Measurements from ENCODE around the gene OLFML1. TPM values are rescaled to one million over a fixed set of nuclear protein-coding genes. Genes with fewer than 3 reads are reported as not detected.

Gene OLFML1
- polyA plus RNA-seq, 1 donor from 2014 or later, result not detected

- Histone ChIP-seq H3K27ac (ENCODE audit: low read length) (no peak overlapping the region), H2AFZ (ENCODE audit: low read depth, low read length) (no peak overlapping the region), H3K4me3 (ENCODE audit: low read length) (no peak overlapping the region), H3K4me2 (ENCODE audit: low read length) (no peak overlapping the region), H3K27me3 (ENCODE audit: insufficient read depth, low read depth, low read length) (no peaks in the 10 kb centered on the region), H3F3A (ENCODE audit: insufficient read depth, low read length, poor library complexity, severe bottlenecking) (no peaks in the 10 kb centered on the region), H3K9ac (ENCODE audit: low read length) (no peak overlapping the region), H3K79me2 (replicated peaks; ENCODE audit: insufficient read depth, low read length) (no peaks in the 10 kb centered on the region), H3K9me3 (ENCODE audit: low read length) (no peaks in the 10 kb centered on the region), H4K20me1 (ENCODE audit: insufficient read depth) (no peaks in the 10 kb centered on the region), H3K36me3 (ENCODE audit: insufficient read depth, low read length) (no peaks in the 10 kb centered on the region), H3K9me2 (ENCODE audit: insufficient read depth, low read length) (no peaks in the 10 kb centered on the region)
- TF ChIP-seq RAD21 (conservative IDR thresholded peaks at IDR 0.05) (no peak), SMC3 (conservative IDR thresholded peaks at IDR 0.05; ENCODE audit: poor library complexity) (no peak), EP300 (conservative IDR thresholded peaks at IDR 0.05; ENCODE audit: poor library complexity, severe bottlenecking) (no peak), CTCF (IDR thresholded peaks at IDR 0.05; ENCODE audit: poor library complexity, severe bottlenecking) (no peak)
- TF ChIP-seq, protein P1, sequence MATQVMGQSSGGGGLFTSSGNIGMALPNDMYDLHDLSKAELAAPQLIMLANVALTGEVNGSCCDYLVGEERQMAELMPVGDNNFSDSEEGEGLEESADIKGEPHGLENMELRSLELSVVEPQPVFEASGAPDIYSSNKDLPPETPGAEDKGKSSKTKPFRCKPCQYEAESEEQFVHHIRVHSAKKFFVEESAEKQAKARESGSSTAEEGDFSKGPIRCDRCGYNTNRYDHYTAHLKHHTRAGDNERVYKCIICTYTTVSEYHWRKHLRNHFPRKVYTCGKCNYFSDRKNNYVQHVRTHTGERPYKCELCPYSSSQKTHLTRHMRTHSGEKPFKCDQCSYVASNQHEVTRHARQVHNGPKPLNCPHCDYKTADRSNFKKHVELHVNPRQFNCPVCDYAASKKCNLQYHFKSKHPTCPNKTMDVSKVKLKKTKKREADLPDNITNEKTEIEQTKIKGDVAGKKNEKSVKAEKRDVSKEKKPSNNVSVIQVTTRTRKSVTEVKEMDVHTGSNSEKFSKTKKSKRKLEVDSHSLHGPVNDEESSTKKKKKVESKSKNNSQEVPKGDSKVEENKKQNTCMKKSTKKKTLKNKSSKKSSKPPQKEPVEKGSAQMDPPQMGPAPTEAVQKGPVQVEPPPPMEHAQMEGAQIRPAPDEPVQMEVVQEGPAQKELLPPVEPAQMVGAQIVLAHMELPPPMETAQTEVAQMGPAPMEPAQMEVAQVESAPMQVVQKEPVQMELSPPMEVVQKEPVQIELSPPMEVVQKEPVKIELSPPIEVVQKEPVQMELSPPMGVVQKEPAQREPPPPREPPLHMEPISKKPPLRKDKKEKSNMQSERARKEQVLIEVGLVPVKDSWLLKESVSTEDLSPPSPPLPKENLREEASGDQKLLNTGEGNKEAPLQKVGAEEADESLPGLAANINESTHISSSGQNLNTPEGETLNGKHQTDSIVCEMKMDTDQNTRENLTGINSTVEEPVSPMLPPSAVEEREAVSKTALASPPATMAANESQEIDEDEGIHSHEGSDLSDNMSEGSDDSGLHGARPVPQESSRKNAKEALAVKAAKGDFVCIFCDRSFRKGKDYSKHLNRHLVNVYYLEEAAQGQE (IDR thresholded peaks at IDR 0.05; ENCODE audit: borderline replicate concordance), result no peak
These were observed 12.9 kb downstream of the OLFML1 start for GRCh38 chr11:7498193-7498592.

DNA sequence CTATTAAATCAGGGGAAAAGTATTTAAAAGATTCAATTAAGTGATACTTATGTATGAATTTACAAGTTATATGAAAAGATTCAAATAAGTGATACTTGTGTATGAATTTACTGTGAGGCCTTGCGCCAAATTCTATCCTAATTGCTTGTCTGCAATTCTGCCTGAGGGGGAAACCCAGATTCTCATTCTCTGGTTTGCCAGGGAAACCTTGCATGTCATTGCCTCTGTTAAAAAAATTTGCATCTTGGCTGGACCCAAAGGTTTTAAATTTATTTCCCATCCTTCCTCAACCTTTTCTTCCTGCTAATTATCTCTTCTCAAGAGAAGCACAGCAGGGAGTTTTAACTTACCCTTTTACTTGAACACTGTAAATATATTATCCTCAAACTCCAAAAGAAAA is 13.8 kb downstream of the OLFML1 start:
- H2AFZ ChIP-seq (ENCODE audit: low read depth, low read length), result no peak overlapping the region
- no peak for TF ChIP-seq MXI1 (conservative IDR thresholded peaks at IDR 0.05; ENCODE audit: poor library complexity, severe bottlenecking)
- TF ChIP-seq, protein P1 (IDR thresholded peaks at IDR 0.05; ENCODE audit: borderline replicate concordance), result no peak
- TF ChIP-seq CTCF (IDR thresholded peaks at IDR 0.05; ENCODE audit: poor library complexity, severe bottlenecking), result no peak
- TF ChIP-seq POLR2AphosphoS5 (IDR thresholded peaks at IDR 0.05), result no peak
- no peak for TF ChIP-seq RAD21 (conservative IDR thresholded peaks at IDR 0.05)
- no peak for TF ChIP-seq EP300 (conservative IDR thresholded peaks at IDR 0.05; ENCODE audit: poor library complexity, severe bottlenecking)
- no peak for TF ChIP-seq TAF1 (IDR thresholded peaks at IDR 0.05; ENCODE audit: low read depth)
- TF ChIP-seq SMC3 (conservative IDR thresholded peaks at IDR 0.05; ENCODE audit: poor library complexity), result no peak
- TF ChIP-seq EZH2 (IDR thresholded peaks at IDR 0.05; ENCODE audit: borderline replicate concordance, insufficient read depth, low read length, poor library complexity, severe bottlenecking), result no peak
- no peaks in the 10 kb centered on the region for H4K20me1 ChIP-seq (ENCODE audit: insufficient read depth)
- H3K9me2 ChIP-seq (ENCODE audit: insufficient read depth, low read length), result no peaks in the 10 kb centered on the region
- H3K36me3 ChIP-seq (ENCODE audit: insufficient read depth, low read length), result no peaks in the 10 kb centered on the region
- no peaks in the 10 kb centered on the region for H3F3A ChIP-seq (ENCODE audit: insufficient read depth, low read length, poor library complexity, severe bottlenecking)
- H3K9ac ChIP-seq (ENCODE audit: low read length), result no peak overlapping the region
- no peak overlapping the region for H3K27ac ChIP-seq (ENCODE audit: low read length)
- H3K4me3 ChIP-seq (ENCODE audit: low read length), result no peak overlapping the region
- no peaks in the 10 kb centered on the region for H3K27me3 ChIP-seq (ENCODE audit: insufficient read depth, low read depth, low read length)
- H3K79me2 ChIP-seq (replicated peaks; ENCODE audit: insufficient read depth, low read length), result no peaks in the 10 kb centered on the region
- no peaks in the 10 kb centered on the region for H3K9me3 ChIP-seq (ENCODE audit: low read length)
- no peak overlapping the region for H3K4me2 ChIP-seq (ENCODE audit: low read length)

Measured in neural cell (in vitro differentiated cells).